ENCODE results near the gene TAS2R10.
"Not testable (repeated sequence)": the region's sequence is repeated elsewhere in the genome, so short reads cannot be mapped to it uniquely, and the experiment has no call there.

Gene TAS2R10, protein sequence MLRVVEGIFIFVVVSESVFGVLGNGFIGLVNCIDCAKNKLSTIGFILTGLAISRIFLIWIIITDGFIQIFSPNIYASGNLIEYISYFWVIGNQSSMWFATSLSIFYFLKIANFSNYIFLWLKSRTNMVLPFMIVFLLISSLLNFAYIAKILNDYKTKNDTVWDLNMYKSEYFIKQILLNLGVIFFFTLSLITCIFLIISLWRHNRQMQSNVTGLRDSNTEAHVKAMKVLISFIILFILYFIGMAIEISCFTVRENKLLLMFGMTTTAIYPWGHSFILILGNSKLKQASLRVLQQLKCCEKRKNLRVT

GRCh38 chr12:10826258-10826657 is at the start of gene TAS2R10:
TAS2R10 (minus strand) TSS chr12:10826358; CDS start chr12:10826269, 89 bp downstream.
- no peak for DNase-seq

DNA sequence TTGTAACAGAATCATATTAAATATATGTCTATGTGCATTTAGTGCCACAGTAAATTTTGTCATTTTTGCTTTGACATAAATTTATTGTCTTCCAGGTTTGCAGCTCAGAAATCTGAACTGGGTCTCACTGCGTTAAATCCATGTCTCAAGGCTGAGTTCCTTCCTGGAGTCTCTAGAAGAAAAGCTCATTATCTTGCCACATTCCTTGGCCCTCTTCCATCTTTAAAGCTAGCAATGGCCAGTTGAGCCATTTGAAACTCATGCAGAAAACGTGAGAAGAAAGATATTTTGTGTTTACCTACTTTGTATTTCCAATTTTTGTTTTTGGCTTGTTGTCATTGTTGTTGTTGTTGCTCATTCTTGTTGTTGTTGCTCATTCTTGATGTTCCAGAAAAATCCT is 47.2 kb upstream of the TAS2R10 start:
- DNase-seq = no peak

GRCh38 chr12:10867381-10867780 is 41.2 kb upstream of the TAS2R10 start:
- DNase-seq = no peak

DNA sequence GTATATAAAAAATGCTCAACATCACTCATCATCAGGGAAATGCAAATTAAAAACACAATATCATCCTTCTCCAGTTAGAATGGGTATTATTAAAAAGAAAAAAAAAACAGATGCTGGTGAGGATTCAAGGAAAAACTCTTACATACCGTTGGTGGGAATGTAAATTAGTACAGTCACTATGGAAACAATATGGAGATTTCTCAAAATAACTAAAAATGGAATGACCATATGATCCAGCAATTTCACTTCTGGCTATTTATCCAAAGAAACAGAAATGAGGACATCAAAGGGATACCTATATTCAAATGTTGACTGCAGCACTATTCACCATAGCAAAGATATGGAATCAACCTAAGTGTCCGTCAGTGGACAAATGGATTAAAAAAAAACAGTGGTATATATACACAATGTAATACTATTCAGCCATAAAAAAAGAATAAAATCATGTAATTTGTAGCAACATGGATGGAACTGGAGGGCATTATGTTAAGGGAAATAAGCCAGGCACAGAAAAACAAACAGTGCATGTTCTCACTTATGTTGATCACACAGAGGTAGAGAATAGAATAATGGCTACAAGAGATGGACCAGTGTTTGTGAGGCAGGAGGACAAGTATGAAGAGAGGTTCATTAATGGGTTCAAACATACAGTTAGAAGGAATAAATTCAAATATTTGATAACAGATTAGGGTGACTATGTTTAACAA is 37.5 kb upstream of the TAS2R10 start:
- no peak for DNase-seq

GRCh38 chr12:10861366-10861765 is 35.2 kb upstream of the TAS2R10 start:
- no peak for DNase-seq

DNA sequence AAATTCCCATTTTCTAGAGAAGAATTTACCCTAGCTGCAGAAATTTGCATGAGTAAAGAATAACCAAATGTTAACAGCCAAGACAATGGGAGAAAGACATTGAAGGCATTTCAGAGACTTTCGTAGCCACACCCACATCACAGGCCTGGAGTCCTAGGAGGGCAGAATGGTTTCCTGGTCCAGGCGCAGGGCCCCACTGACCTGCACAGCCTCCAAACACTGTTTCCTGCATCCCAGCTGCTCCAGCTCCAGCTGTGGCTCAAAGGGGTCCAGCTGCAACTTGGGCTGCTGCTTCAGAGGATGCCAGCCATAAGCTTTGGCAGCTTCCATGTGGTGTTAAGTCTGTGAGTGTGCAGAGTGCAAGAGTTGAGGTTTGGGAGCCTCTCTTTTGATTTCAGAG is 29.6 kb upstream of the TAS2R10 start:
- no peak for DNase-seq

- no peak for DNase-seq
Measured at GRCh38 chr12:10853776-10854175, 27.6 kb upstream of the TAS2R10 start.

DNA sequence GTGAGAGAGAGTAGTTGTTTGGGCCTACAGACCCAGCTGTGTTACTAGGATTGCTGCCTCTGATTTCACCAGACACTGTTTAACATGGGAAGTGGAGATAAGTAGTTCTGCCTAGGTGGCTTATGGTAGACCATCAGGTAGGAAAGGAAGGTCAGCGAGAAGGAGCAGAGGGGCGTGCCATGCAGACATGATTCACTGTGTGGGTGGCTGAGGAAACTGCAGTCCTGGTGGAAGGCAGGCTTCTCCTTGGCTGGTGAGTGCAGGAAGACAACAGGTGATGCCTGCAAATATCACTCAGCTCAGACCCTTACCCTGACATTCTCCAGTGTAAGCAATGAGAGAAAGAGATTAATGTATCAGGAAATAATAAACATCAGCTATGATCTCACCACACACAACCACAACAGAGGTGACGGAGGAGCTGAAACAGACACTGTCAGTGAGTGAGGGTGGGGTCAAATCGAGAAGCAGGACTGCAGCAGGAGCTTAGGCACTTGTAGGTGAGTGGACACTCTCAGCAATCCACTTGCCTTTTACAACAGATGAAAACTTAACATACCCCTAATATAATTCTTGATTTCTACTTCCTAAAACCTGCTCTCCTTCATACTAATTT is 25.2 kb upstream of the TAS2R10 start:
- DNase-seq = no peak

DNA sequence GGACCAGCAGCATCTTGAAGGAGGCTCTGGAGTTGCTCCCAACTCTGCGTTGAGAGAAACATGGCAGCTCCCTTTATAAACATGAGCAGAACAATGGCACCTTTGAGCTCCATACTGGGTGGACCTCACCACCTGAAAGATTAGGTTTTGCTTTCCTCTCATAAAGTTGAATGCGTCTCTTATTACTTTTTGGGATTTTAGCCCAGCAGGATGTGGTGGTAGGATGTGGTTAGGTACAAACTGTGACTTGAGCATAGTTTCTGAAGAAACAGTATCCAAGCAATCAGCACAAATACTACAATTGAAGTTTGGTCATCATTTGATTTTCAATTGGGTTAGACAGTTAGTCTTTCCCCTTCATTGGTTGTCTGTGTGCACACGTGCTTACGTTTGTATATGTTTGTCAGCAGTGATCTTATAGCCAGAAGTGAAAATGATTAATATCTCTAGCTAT is 23.3 kb upstream of the TAS2R10 start, which contains the start of gene PRR4:
Gene PRR4 (minus strand): TSS at position 51 of the 454 bp plus-strand sequence. CDS start 38 bp downstream, at position 13.
- DNase-seq = no peak

GRCh38 chr12:10847744-10848143 is 21.6 kb upstream of the TAS2R10 start:
- DNase-seq = no peak

DNA sequence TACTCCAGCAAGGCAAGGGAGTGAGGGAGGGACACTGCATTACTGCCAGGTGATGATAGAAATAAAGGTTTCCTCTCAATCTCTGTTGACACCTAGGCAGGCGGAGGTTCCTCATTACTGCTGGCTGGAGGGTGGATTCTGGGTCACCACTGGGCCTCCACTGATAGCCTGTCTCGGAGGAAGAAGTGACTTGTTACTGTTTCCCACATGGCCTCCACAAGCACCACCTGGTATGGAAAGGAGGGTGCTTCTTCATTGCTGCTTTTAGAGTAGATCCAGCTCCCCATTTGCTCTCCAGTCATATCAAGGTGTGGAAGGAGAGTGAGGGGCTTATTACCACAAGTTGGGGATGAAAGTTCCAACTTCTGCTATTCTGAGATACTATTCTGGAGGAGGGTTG is 16.7 kb upstream of the TAS2R10 start:
- DNase-seq = no peak

- no peak for DNase-seq
Measured at GRCh38 chr12:10838461-10838860, 12.3 kb upstream of the TAS2R10 start.

DNA sequence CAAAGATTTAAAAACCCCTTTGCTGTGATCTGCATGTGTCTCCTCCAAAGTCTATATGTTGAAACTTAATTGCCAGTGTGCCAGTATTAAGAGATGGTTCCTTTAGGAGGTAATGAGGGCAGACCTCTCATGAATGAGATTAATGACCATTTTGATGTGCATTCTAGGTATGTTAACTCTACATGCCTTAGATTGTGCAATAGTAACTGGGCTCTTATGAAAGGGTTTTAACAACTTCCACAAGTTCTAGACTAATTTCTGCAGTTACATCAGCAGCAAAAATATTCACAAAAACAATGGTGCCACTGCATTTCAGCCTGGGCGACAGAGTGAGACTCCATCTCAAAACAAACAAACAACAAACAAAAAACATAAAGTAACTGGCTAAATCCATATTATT is 3.8 kb upstream of the TAS2R10 start:
- DNase-seq = no peak

GRCh38 chr12:10824957-10825356 is 1.2 kb downstream of the TAS2R10 start:
- no peak for DNase-seq

DNA sequence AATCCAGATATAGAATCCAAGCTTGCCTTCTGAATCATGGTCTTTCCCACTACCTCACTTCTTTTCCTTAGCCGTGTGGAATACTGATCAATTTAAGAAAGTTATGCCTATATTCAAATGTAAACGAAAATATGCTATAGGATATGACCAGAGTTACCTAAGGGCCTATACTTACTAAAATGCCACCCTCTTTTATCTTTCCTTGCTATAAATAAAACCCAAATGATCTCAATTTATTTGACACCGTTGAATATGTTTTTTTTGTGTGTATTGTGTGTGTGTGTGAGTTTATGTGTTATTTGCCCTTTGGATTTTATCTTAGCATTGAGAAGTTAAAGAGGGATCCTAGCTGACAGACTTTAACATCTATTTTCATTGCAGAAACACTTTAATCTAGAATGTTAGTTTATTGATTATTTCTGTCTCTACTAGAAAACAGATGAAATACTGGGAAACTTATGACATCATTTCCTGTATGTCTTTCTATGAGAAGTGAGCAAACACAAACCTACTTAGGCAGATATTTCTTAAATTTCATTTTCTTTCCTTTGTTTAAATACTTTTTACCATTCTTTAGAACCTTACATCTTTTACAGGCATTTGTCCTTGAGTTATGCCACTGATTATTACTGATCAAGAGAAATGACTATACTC is 14.1 kb downstream of the TAS2R10 start:
- no peak for DNase-seq

- DNase-seq = no peak
Measured at GRCh38 chr12:10810068-10810467, 16.1 kb downstream of the TAS2R10 start, which contains the start of gene TAS2R9. TAS2R9 (minus strand) TSS chr12:10810168; CDS start chr12:10810075, 93 bp downstream.

GRCh38 chr12:10807186-10807585 is 19.0 kb downstream of the TAS2R10 start, which contains the start of gene TAS2R8:
TAS2R8 (minus strand) TSS chr12:10807286; CDS start chr12:10806980, 306 bp downstream.
- DNase-seq = no peak

- peak in 1 of 3 experiments; percentile 55 for DNase-seq
Measured at GRCh38 chr12:10802587-10802986, 23.6 kb downstream of the TAS2R10 start, which contains the start of gene TAS2R7. TAS2R7 (minus strand) TSS chr12:10802627; CDS start chr12:10802570, 57 bp downstream.

DNA sequence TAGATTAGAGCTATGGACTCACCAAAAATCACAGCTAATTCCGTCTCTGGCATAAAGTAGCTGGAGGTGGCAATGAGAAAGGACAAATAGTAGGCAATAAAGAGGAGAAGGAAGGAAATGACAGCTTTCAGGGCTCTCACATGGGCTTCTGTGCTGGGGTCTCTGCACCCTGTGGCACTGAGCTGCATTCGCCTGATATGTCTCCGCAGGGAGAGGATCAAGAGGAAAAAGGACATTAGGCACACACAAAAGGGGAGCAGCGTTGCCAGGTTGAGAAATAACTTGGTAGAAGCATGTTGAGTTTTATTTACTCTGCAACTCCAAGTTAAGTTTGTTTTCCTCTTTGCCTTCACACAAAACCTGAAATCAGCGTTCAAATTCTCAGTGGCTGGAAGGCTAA is 24.4 kb downstream of the TAS2R10 start:
- DNase-seq = no peak

DNA sequence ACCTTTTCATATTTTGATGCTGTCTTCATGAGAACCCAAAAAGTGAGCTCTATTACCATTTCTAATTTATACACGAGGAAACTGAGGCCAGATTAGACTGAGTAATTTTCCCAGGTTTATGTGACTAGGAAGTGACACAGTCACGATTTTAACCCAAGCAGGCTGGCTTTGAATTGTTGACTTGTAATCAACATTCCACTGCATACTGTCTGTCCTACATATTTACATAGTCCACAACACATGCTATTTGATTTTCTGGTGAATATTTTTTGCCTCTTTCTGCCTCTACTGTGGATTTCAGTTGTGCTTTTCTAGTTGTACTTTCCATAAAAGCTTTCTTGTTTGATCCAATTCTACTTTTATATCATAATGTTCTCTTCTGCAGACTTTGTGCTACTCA is 31.9 kb downstream of the TAS2R10 start:
- no peak for DNase-seq

GRCh38 chr12:10791769-10792168 is 34.4 kb downstream of the TAS2R10 start:
- DNase-seq = not testable (repeated sequence)

GRCh38 chr12:10783252-10783651 is 42.9 kb downstream of the TAS2R10 start:
- DNase-seq = no peak

GRCh38 chr12:10779103-10779502 is 47.1 kb downstream of the TAS2R10 start:
- no peak for DNase-seq

Data from NCI-H1417 (cell line).